HG02973 (cell line): ENCODE measurements around the gene DUSP6.

Experiments
- ATAC-seq: cut with Tn5 transposase; IDR thresholded peaks from one replicate; pipeline ENCODE4 v1.9.1; 2021; ENCODE audit warnings: moderate library complexity; ENCODE audit not compliant: unreplicated experiment

DUSP6 gene

DNA sequence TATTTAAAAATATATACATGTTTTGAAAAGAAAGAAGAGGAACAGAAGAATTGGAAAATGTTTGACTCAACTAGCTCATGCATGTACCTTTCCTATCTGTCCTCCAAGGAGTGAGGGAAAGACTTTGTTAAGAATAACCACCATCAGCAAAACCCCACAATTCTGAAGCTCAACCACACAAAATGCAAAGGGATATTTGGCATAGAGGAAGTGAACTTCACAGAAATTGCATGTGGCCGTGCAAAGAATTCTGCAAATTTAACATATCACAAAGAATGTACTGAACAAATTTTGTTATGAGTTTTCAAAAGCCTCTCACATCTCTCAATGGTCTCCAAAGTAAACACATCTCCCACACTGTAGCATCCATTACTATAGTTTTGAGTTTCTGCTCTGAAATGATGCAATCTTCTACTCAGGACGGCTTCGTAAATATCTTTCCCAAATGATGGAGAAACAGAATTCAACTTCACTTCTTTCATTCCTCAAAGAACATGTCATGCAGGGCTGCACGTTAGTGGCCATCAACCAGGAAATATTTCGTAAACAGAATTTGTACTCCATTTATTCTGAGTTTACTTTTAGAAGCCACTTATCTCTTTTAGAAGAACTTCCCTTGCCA, 17.6 kb downstream of the DUSP6 start:
- ATAC-seq, result no peak

DNA sequence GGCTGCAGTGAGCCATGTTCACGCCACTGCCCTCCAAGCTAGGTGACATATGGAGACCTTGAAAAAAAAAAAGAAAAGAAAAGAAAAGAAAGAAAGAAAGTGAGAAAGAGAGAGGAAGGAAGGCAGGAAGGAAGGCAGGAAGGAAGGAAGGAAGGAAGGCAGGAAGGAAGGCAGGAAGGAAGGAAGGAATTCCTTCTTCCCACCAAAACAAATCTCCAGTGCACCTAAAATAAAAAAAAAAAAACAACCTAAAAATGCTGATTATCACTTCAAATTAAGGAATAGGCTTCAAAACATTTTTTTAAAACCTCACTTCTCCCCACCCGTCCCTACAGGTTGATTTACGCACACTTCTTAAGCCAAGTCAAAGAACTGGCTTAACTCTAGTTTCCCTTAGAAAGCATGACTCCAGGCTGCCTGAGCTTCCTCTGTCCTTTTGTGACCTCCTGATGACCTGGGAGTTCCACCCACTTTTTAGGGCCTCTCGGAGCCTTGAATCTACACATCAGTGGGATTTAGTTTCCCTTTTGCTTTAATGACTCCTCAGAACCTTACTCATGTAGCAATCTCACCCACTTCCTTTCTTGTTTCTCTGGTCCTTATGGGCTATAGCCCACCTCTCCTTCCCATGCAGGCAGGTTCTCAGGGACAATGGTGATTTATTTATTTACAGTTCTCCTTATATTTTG, 18.6 kb downstream of the DUSP6 start:
- no peak for ATAC-seq

GRCh38 chr12:89328151-89329030, 23.9 kb downstream of the DUSP6 start:
- no peak for ATAC-seq

DNA sequence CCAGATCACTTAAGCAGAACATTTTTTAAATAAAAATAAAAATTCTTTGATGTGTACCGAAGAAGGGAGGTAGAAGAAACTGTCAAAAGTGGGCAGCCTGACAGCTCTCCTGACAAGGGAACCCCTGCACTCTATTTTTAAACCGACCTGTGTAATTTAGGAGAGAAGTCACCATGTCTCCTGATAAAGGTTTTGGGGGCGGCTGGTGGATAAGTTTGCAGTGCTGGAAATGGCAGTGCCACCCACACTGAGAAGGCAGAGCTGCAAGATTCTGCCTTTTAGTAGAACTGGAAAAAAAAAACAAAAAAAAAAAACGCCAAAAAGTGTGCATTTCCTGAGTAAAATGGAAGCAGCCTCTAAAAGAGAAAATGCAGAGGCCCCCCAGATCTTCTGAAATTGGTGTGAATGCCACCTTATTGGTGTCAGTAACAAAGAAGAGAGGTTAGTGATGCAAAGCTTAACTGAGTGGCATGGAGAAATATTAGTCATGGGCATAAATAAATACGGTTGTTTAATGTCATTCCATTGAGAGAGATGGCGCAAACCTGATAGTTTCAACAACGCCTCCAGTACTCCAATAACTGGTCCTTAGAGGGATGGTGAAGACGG, 24.7 kb downstream of the DUSP6 start:
- no peak for ATAC-seq

GRCh38 chr12:89326239-89327040, 25.9 kb downstream of the DUSP6 start:
- no peak for ATAC-seq

GRCh38 chr12:89325495-89325894, 26.8 kb downstream of the DUSP6 start:
- no peak for ATAC-seq

GRCh38 chr12:89324437-89324836, 27.9 kb downstream of the DUSP6 start:
- ATAC-seq, result no peak

GRCh38 chr12:89323568-89324218, 28.6 kb downstream of the DUSP6 start:
- ATAC-seq, result no peak

- ATAC-seq, result no peak
These were observed 31.6 kb downstream of the DUSP6 start for GRCh38 chr12:89320735-89321134.

DNA sequence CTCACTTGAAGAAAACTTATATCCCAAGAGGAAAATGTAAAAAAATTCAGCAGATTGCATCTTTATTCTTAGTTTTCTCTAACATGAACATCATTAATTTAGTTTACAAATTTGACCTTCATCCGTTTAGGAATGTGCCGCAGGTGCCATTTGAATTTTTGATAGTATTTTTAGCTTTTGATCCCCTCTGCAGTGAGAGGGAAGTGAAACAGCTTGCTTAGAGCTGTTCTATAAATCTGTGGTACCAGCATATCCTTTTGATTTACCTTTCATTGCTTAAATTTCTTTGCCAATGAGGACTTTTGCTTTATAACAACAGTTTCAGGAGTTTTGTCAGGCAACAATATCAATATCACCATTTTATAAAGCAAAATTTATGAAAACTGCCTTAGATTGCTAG, 32.7 kb downstream of the DUSP6 start:
- no peak for ATAC-seq

- ATAC-seq, result no peak
These were observed 33.2 kb downstream of the DUSP6 start for GRCh38 chr12:89319122-89319521.

GRCh38 chr12:89316705-89317139, 35.6 kb downstream of the DUSP6 start:
- no peak for ATAC-seq

DNA sequence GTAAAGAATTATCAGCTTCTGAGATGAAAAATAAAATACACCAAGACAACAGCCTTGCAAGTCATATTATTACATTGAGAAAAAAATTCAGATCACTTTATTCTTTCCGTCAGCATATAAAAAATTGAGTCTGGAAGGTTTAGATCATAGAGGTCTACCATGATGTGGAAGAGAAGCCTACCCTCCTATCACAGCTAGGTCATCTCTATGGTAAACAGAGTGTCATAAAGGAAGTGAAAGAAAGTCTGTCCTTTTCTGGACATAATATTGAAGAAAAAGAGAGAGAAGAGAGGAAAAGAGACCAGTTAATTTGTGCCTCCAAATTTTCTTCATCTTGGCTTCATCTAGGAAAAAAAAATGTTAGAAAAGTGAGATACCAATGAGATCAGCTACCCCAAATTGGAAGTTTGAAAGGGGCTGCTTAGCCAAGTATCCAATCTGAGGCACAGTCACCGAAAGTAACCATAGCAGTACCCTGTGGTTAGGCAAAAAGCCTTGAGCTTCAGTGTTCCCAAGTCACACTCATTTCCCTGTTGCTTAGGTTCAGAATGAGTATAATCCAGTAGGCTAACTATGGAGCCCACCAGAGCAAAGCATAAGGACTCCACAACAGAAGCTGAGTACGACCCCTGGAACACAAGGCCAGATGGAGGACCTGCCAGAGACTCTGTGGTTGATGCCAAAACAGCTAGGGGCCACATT, 38.1 kb downstream of the DUSP6 start:
- ATAC-seq, result no peak

DNA sequence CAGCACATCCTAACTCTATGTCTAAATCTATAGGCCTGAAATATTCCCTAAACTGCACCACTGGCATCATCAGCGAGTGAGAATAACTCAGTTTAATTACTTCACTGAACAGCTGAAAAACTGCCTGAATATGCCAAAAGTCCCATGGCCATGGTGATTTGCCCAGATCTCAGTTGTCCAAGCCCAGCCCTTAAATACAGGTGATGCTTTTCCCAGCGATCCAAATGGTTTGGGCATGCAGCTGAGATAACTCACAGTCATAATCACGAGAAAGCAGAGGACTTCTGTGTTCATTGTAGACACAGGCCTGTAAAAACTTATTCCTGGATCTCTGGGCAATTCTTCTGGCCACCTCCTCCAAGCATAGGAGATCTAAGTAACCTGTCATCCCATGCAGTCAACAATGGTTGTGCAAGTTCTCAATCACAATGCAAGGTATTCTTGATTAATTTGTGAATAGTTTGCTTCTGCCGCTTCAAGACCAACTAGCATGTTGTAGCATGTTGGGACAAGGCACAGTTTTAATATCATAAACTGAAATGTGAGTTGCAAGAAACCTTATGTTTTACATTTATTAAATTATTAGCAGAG, 40.5 kb downstream of the DUSP6 start:
- no peak for ATAC-seq

DNA sequence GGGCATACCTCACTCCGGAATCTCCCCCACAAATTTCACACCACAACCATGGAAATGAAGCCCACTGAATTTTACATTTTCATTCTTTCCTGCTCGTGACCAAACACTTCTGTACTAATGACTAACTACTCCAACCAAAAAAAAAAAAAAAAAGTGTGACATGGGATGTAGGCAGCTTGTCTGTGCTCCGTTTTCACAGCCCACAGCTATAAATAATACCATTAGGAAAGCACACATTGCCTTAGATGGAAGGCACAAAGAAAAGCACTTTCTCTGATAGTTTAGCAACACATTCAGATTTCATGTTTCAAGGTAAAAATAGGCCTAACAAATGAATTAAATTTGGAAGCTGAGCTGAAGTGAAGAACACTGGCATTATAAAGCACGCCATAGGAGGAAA, 42.5 kb downstream of the DUSP6 start:
- no peak for ATAC-seq

DNA sequence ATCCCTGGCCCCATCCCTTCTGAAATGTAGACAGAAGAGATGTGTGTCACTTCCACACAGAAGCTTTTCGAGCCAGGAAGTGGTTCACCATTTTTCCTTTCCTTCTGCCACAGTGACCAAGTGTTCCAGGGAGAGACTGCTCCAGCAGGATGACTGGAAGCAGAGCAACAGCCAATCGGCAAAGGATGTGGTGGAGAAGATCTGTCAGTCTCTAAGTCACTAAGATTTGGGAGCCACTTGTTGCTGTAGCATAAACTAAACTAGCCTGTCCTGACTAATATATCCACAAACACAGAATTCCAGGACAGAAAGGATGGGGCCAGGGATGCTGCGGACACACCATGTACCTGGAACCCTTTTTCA, 42.9 kb downstream of the DUSP6 start:
- no peak for ATAC-seq

GRCh38 chr12:89307474-89308253, 44.6 kb downstream of the DUSP6 start:
- ATAC-seq, result no peak

GRCh38 chr12:89306827-89307473, 45.4 kb downstream of the DUSP6 start:
- ATAC-seq, result no peak
